ENCODE data around the gene ANO4. TPM values are rescaled to one million over a fixed set of nuclear protein-coding genes. Genes with fewer than 3 reads are reported as not detected.
A peak's percentile ranks its signal among the peaks of the same experiment; 100 is the strongest.

The ANO4 gene
- total and polyA plus RNA-seq, 2 of the 8 experiments (the other 6 are each of a cell fraction or from before 2014, with no cell fraction given), result 1.1 to 3.4 TPM

DNA sequence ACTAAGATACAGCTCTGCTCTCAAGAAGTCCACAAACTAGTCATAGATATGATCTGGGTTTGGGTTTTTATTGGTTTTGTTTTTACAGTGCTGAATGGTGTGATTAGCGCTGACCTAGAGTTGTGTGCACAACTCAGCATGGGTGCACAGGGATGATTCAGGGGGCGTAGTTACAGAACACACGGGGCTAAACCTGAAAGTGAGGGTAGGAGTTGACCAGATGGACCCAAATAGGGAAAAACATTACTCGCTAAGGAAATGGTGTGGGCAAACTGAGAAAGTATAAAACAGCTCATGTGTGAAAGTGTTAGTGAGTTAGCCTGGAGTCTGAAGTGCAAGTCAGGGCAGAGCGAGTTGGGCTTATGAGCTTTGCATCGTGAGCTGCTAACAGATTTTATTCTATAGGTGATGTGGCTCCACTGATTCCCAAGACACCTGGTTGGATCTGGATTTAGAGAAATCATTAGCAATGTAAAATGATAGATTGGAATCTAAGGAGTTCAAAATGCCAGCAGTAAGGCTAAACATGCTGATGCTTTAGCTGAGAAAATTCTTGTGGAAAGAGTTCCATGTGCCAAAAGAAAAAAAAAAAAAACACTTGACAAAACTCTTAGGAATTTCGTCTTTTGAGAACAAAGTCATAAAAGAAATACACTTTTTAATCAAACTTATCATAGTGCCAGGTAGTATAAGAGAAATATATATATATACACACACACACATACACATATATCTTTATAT, 280.5 kb downstream of the ANO4 start:
- no peak overlapping the region for H3K18ac ChIP-seq (ENCODE audit: extremely low read depth, low read length)
- 87% methylated on average over 7 of the region's 7 CpGs; no CpG with 5 or more reads in 1 of the 2 experiments for WGBS, 2 experiments (ENCODE audit: extremely low coverage in 1 of 2, insufficient coverage in 1 of 2, insufficient read length in 1 of 2, insufficient replicate concordance in 2 of 2, low coverage in 1 of 2, low lambda C conversion rate in 2 of 2, missing lambda C conversion rate in 1 of 2)
- no peaks in the 10 kb centered on the region for H3K79me2 ChIP-seq (ENCODE audit: control insufficient read depth in 1 of 2, insufficient read depth in 2 of 2, low read length in 2 of 2)
- POLR2A ChIA-PET (ENCODE audit: partially characterized antibody), result interaction anchor here (0.8 to 1.1 kb wide), 2 partner anchors 9 to 45 kb away, joined by 3 read pairs; no protein-coding TSS in a partner anchor
- H3K56ac ChIP-seq (replicated peaks; ENCODE audit: insufficient read length, low read depth, low read length), result no peak overlapping the region
- H4K5ac ChIP-seq (ENCODE audit: insufficient read length, low read depth, low read length), result no peak overlapping the region
- H3K4me1 ChIP-seq (replicated peaks in 1 of 4; ENCODE audit: control insufficient read depth in 3 of 4, insufficient read depth in 4 of 4, low read length in 3 of 4), result no peaks in the 10 kb centered on the region; a peak in 1 of 7 replicates
- no peak overlapping the region for H3K4me2 ChIP-seq (ENCODE audit: insufficient read depth in 1 of 2, low read depth in 2 of 2, low read length in 2 of 2)
- H3K9me3 ChIP-seq (ENCODE audit: insufficient read depth in 2 of 2, low read depth in 1 of 2, low read length in 1 of 2), result no peaks in the 10 kb centered on the region
- no peak overlapping the region for H4K8ac ChIP-seq (ENCODE audit: extremely low read depth, insufficient read depth, low read length)
- H3K23me2 ChIP-seq (ENCODE audit: low read depth, low read length), result no peaks in the 10 kb centered on the region; the same call in 1 of the 2 replicates
- H2AFZ ChIP-seq (ENCODE audit: low read length), result 0 out of 2 replicates have a peak overlapping the region, but pooled peaks have one; percentile 3
- H3K36me3 ChIP-seq (ENCODE audit: control insufficient read depth in 2 of 4, insufficient read depth in 4 of 4, low read length in 3 of 4), result no peaks in the 10 kb centered on the region
- H2BK20ac ChIP-seq (ENCODE audit: low read length), result no peak overlapping the region
- no peak overlapping the region for H3K4ac ChIP-seq (replicated peaks; ENCODE audit: insufficient read length, low read depth, low read length)
- no peak overlapping the region for H2AK5ac ChIP-seq (ENCODE audit: low read depth, low read length)
- H3K9ac ChIP-seq (replicated peaks in 1 of 4; ENCODE audit: extremely low read depth in 1 of 4, low read depth in 3 of 4, low read length in 3 of 4), result no peak overlapping the region
- H3K23ac ChIP-seq (ENCODE audit: insufficient read length), result no peak overlapping the region
- no peak overlapping the region for H3K4me3 ChIP-seq (ENCODE audit: extremely low read depth in 1 of 4, insufficient read depth in 2 of 4, low read depth in 3 of 4, low read length in 4 of 4)
- no peak overlapping the region for H2BK12ac ChIP-seq (ENCODE audit: low read depth, low read length)
- no peak for DNase-seq (ENCODE audit: low read depth in 1 of 2, low spot score in 2 of 2)
- no peaks in the 10 kb centered on the region for H3K79me1 ChIP-seq (ENCODE audit: low read depth, low read length)
- H3K27me3 ChIP-seq (replicated peaks in 1 of 4; ENCODE audit: control insufficient read depth in 3 of 4, extremely low read depth in 1 of 4, insufficient read depth in 3 of 4, low read length in 3 of 4), result no peaks in the 10 kb centered on the region
- H2BK120ac ChIP-seq (replicated peaks; ENCODE audit: low read depth, low read length), result no peak overlapping the region
- no peak overlapping the region for H4K91ac ChIP-seq (replicated peaks; ENCODE audit: insufficient read length, low read length)
- H2BK5ac ChIP-seq (ENCODE audit: low read depth, low read length), result no peak overlapping the region
- H3K27ac ChIP-seq (ENCODE audit: low read depth, low read length), result no peak overlapping the region
- no peaks in the 10 kb centered on the region for H4K20me1 ChIP-seq (replicated peaks in 1 of 2; ENCODE audit: control insufficient read depth in 1 of 2, insufficient read depth in 2 of 2, low read length in 2 of 2)
- CTCF ChIA-PET (ENCODE audit: partially characterized antibody), result interaction anchor here (1.4 kb wide), 1 partner anchor 8 kb away, joined by 3 read pairs; no protein-coding TSS in a partner anchor
- TF ChIP-seq CTBP2 (IDR thresholded peaks at IDR 0.05; ENCODE audit: borderline replicate concordance, insufficient read depth, insufficient read length, low read length), result no peak
- TF ChIP-seq CEBPB (IDR thresholded peaks at IDR 0.05; ENCODE audit: low read depth, low read length), result no peak
- no peak for FAIRE-seq
- no peak overlapping the region for H2BK15ac ChIP-seq (ENCODE audit: low read length)
- H3K14ac ChIP-seq (ENCODE audit: insufficient read length), result no peak overlapping the region
